GM12892 (cell line): Measurements from ENCODE around the gene DHRS1.

Experiments used
- POLR2A ChIP-seq: IDR thresholded peaks from 2 replicates; pipeline ENCODE4 v1.6.1; 2011; ENCODE audit warnings: low read depth, low read length, control low read depth
- POLR2AphosphoS5 ChIP-seq: IDR thresholded peaks from 2 replicates; pipeline ENCODE4 v1.6.1; 2011; ENCODE audit warnings: low read depth, low read length, control low read depth

- TF ChIP-seq POLR2A, result no peak
- no peak for TF ChIP-seq POLR2AphosphoS5
Observed at GRCh38 chr14:24284501-24285035, 15.0 kb downstream of the DHRS1 start.
